ENCODE measurements around the gene BCAT1. TPM values are rescaled to one million over a fixed set of nuclear protein-coding genes. Genes with fewer than 3 reads are reported as not detected.

BCAT1 gene
- total RNA-seq, 2 donors from 2014 or later: 45.0 to 141 TPM

GRCh38 chr12:24881724-24882371 is 67.1 kb downstream of the BCAT1 start:
- peak overlapping the region; percentile 33 for H3K27ac Mint-ChIP-seq
- no peak overlapping the region for H3K4me3 Mint-ChIP-seq
- H3K27me3 Mint-ChIP-seq (ENCODE audit: insufficient read depth): no peaks in the 10 kb centered on the region
- Histone ChIP-seq H3K36me3 (ENCODE audit: control insufficient read depth, insufficient read depth, low read length) (peaks cover 89% of the 10 kb centered on the region), H3K4me1 (ENCODE audit: control insufficient read depth, insufficient read depth, low read length) (no peaks in the 10 kb centered on the region), H3K9ac (ENCODE audit: extremely low read depth, low read length, poor library complexity, severe bottlenecking) (no peak overlapping the region), H3K27ac (ENCODE audit: low read depth, low read length) (no peak overlapping the region), H3K27me3 (ENCODE audit: control insufficient read depth, insufficient read depth, low read length, poor library complexity, severe bottlenecking) (no peaks in the 10 kb centered on the region), H3K9me3 (ENCODE audit: control insufficient read depth, low read length) (peaks cover 9% of the 10 kb centered on the region), H3K4me3 (ENCODE audit: low read length) (no peak overlapping the region)
- H3K36me3 Mint-ChIP-seq (ENCODE audit: low read depth): peaks cover 40% of the 10 kb centered on the region
- H3K4me1 Mint-ChIP-seq: peaks cover 5% of the 10 kb centered on the region
- no peak for TF ChIP-seq CTCF (conservative IDR thresholded peaks at IDR 0.05)
- no peak for DNase-seq
- 100% methylated on average over 3 of the region's 4 CpGs; no CpG with 5 or more reads in 1 of the 2 experiments for WGBS, 2 experiments (ENCODE audit: insufficient coverage in 1 of 2, insufficient read length in 1 of 2)
- H3K9me3 Mint-ChIP-seq: no peaks in the 10 kb centered on the region

DNA sequence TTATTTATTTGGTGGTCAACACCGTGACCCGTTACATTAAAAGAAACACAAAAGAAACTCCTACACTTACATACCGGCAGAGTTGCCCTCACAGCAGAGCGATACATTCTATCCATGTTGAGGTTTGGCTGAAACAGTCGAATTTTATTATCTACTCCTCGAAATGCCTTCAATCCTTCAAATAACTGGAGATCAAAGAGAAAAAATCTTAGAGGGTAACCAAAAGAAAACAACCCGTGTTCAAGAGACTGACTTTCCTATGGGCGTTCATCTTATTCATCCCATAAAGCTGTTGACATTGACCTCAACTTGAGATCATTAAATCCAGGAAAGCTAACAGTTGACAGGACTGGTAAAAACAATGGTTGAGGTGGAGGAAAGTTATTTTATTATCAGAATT is 67.7 kb downstream of the BCAT1 start:
- H3K9ac ChIP-seq (ENCODE audit: extremely low read depth, low read length, poor library complexity, severe bottlenecking): no peak overlapping the region
- no peak overlapping the region for H3K27ac ChIP-seq (ENCODE audit: low read depth, low read length)
- no peak overlapping the region for H3K27ac Mint-ChIP-seq
- peaks cover 5% of the 10 kb centered on the region for H3K4me1 Mint-ChIP-seq
- H3K4me1 ChIP-seq (ENCODE audit: control insufficient read depth, insufficient read depth, low read length): no peaks in the 10 kb centered on the region
- no peaks in the 10 kb centered on the region for H3K27me3 ChIP-seq (ENCODE audit: control insufficient read depth, insufficient read depth, low read length, poor library complexity, severe bottlenecking)
- no peak for TF ChIP-seq CTCF (conservative IDR thresholded peaks at IDR 0.05)
- H3K9me3 Mint-ChIP-seq: no peaks in the 10 kb centered on the region
- peaks cover 91% of the 10 kb centered on the region for H3K36me3 ChIP-seq (ENCODE audit: control insufficient read depth, insufficient read depth, low read length)
- H3K4me3 Mint-ChIP-seq: no peak overlapping the region
- H3K36me3 Mint-ChIP-seq (ENCODE audit: low read depth): peaks cover 38% of the 10 kb centered on the region
- no peak for DNase-seq
- WGBS, 2 experiments (ENCODE audit: insufficient coverage in 1 of 2, insufficient read length in 1 of 2): 94 to 99% methylated on average over 8 of the region's 8 CpGs
- no peaks in the 10 kb centered on the region for H3K27me3 Mint-ChIP-seq (ENCODE audit: insufficient read depth)
- no peak overlapping the region for H3K4me3 ChIP-seq (ENCODE audit: low read length)
- peaks cover 9% of the 10 kb centered on the region for H3K9me3 ChIP-seq (ENCODE audit: control insufficient read depth, low read length)

DNA sequence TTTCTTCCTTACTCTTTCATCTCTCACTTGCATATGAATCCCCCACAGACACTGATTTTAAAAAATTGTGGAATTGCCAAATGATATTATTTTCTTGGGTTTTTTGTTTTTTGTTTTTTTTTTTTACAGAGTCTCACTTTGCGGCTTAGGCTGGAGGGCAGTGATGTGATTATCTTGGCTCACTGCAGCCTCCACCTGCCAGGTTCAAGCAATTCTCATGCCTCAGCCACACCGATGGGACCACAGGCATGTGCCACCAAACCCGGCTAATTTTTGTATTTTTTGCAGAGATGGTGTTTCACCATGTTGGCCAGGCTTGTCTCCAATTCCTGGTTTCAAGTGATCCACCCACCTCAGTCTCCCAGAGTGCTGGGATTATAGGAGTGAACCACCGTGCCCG is 68.2 kb downstream of the BCAT1 start:
- Mint-ChIP-seq H3K27me3 (ENCODE audit: insufficient read depth) (no peaks in the 10 kb centered on the region), H3K27ac (no peak overlapping the region), H3K9me3 (no peaks in the 10 kb centered on the region), H3K4me1 (peaks cover 5% of the 10 kb centered on the region), H3K36me3 (ENCODE audit: low read depth) (peaks cover 35% of the 10 kb centered on the region), H3K4me3 (no peak overlapping the region)
- Histone ChIP-seq H3K4me1 (ENCODE audit: control insufficient read depth, insufficient read depth, low read length) (no peaks in the 10 kb centered on the region), H3K9me3 (ENCODE audit: control insufficient read depth, low read length) (peaks cover 9% of the 10 kb centered on the region), H3K27ac (ENCODE audit: low read depth, low read length) (no peak overlapping the region), H3K9ac (ENCODE audit: extremely low read depth, low read length, poor library complexity, severe bottlenecking) (no peak overlapping the region), H3K36me3 (ENCODE audit: control insufficient read depth, insufficient read depth, low read length) (peaks cover 90% of the 10 kb centered on the region), H3K27me3 (ENCODE audit: control insufficient read depth, insufficient read depth, low read length, poor library complexity, severe bottlenecking) (no peaks in the 10 kb centered on the region), H3K4me3 (ENCODE audit: low read length) (no peak overlapping the region)
- DNase-seq: no peak
- no peak for TF ChIP-seq CTCF (conservative IDR thresholded peaks at IDR 0.05)
- WGBS, 2 experiments (ENCODE audit: insufficient coverage in 1 of 2, insufficient read length in 1 of 2): 68 to 96% methylated on average over 2 to 5 of the region's 5 CpGs

All from endodermal cell (in vitro differentiated cells).